DMS114 treated with DMSO at 0.1 percent for 48 hours (cell line): ENCODE data around the gene INTS1.
"Not testable (repeated sequence)": the region's sequence is repeated elsewhere in the genome, so short reads cannot be mapped to it uniquely, and the experiment has no call there.

ENCODE experiments used
- DNase-seq: peaks from one replicate; lab custom pipeline; 2025; ENCODE audit not compliant: unreplicated experiment; lab: John Stamatoyannopoulos, UW

The INTS1 gene

GRCh38 chr7:1531263-1531978, 27.2 kb upstream of the INTS1 start:
- no peak for DNase-seq

- no peak for DNase-seq
Observed at GRCh38 chr7:1530946-1531262, 26.7 kb upstream of the INTS1 start.

- no peak for DNase-seq
Observed at GRCh38 chr7:1529383-1530116, 25.4 kb upstream of the INTS1 start.

DNA sequence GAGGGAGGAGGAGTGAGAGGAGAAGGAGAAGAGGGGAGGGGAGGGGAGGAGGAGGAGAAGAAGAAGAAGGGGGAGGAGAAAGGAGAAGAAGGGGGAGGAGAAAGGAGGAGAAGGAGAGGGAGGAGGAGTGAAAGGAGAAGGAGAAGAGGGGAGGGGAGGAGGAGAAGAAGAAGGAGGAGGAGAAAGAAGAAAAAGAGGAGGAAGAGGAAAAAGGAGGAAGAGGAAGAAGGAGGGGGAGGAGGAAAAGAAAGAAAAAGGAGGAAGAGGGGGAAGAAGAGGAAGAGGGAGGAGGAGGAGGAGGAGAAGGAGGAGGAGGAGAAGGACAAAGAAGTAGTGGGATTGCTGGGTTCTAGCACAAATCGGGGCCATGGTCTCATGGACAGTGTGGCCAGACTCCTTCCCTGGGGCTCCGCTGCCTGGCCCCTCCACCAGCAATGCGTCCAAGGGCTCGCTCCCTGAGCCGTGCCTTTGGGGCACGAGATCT, 22.1 kb upstream of the INTS1 start:
- no peak for DNase-seq

DNA sequence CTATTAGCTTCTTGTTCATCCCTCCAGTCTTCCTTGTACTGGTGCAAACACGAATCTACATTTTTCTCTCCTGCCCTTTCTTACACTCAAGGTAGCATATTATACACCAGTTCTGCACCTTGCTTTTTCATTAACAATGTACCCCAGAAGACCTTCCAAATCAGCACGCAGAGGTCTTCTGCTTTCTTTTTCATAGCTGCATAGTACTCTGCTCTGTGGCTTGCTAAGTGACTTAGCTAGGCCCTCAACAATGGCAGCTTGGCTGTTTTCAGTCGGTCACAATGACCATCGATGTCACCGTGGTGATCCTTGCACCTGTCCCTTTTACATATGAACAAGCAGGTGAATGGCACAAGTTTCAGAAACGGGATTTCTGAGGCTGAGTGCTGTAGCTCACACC, 21.2 kb upstream of the INTS1 start:
- DNase-seq: no peak

GRCh38 chr7:1523844-1524243, 19.7 kb upstream of the INTS1 start:
- DNase-seq: no peak

GRCh38 chr7:1523208-1523607, 19.0 kb upstream of the INTS1 start:
- DNase-seq: no peak

DNA sequence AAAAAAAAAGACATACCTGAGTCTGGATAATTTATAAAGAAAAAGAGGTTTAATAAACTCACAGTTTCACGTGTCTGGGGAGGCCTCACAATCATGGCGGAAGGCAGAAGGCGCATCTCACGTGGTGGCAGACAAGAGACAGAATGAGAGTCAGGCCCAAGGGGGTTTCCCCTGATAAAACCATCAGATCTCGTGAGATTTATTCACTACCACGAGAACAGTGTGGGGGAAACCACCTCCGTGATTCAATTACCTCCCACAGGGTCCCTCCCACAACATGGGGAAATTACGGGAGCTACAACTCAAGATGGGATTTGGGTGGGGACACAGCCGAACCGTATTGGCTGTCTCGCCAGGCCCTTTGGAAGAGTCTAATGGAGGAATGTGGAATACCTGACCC, 17.3 kb upstream of the INTS1 start:
- DNase-seq: no peak

- DNase-seq: no peak
Observed at GRCh38 chr7:1520539-1521234, 16.5 kb upstream of the INTS1 start.

DNA sequence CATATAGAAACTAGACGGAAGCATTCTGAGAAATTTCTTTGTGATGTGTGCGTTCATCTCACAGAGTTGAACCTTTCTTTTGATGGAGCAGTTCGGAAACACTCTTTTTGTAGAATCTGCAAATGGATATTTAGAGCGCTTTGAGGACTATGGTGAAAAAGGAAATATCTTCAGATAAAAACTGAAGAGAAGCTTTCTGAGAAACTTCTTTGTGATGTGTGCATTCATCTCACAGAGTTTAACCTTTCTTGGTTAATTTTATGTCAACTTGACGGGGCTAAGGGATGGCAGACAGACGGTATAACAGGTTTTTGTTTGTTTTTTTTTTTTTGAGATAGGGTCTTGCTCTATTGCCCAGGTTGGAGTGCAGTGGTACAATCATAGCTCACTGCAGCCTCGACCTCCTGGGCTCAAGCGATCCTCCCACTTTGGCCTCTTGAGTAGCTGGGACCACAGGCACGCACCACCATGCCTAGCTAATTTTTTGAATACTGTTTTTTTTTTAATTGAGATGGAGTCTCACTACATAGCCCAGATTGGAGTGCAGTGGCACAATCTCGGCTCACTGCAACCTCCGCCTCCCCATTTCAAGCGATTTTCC, 15.2 kb upstream of the INTS1 start:
- DNase-seq: not testable (repeated sequence)

- no peak for DNase-seq
Observed at GRCh38 chr7:1516586-1517251, 12.5 kb upstream of the INTS1 start.

DNA sequence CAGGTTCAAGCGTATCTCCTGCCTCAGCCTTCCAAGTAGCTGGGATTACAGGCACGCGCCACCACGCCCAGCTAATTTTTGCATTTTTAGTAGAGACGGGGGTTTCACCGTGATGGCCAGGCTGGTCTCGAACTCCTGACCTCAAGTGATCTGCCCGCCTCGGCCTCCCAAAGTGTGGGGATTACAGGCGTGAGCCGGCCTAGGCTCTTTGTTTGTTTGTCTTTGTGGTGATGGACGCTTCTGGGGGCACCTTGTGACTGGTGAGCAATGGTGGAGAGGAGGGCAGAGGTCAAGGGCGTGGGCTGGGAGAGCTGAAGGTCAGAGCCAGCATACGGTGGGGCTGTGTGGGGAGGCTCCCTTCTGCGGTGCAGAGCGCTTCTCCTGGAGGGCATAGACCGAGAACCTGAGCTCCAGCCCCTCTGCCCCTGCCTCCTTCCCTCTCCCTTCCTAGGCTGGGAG, 11.3 kb upstream of the INTS1 start:
- not testable (repeated sequence) for DNase-seq

- no peak for DNase-seq
Observed at GRCh38 chr7:1514995-1515401, 10.8 kb upstream of the INTS1 start.

DNA sequence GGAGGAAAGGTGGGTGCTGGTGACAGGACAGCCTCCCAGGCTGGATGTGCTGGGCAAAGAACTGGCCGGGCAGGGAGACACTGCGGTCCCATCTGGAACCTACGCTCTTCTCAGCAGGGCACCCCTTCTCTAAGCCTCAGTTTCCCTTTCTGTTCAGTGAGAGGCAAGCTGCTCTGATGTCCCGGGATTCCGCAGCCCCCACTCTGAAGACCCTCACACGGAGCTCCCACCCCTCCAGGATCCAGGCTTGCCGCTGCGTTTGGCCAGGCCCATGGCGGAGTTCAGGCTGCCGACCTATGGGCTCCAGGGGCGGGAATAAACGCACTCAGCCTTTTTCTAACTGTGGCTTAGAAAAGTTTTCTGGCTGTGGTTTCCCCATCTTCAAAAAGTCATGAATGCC, 10.2 kb upstream of the INTS1 start:
- DNase-seq: no peak

- DNase-seq: no peak
Observed at GRCh38 chr7:1513657-1514095, 9.5 kb upstream of the INTS1 start.

DNA sequence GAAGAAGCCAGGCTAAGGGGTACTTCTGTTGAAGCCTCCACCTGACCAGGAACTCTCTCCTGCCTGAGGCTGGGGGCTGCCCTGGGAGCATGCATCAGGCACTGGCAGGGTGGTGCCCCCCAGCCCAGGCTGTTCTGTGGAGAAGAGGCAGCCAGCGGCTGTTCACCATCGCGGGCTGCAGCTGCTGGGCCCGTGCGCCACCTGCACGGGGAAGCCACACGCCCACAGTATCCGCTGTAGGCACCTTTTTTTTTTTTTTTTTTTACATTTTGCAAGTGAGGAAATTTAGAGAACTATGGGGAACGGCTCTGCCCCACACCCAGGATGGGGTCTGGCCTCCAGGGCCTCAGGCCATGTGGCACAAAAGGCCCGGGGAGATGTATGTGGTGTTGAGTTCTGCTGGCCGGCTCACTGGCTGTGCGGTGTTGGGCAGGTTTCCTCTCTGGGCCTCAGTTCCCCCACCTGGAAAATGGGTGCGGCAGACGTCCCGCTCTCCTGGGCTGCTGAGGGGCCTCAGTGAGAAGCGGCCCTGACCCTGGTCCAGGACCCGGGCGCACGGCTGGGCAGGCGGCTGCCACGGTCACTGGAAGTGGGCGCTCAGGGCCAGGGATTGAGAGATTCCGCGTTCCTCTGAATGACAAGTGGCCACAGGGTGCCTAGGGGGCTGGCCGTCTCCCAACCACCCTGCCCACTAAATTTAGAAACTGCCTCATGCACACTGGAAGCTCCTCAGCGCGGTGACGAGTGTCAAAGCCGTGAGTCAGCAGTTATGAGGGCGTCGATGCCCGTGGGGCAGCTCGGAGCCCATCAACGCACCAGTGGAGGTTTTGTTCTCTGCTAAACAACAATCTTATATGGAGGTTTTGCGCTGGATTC, 8.8 kb upstream of the INTS1 start:
- no peak for DNase-seq

- no peak for DNase-seq
Observed at GRCh38 chr7:1511444-1512422, 7.5 kb upstream of the INTS1 start.

- no peak for DNase-seq
Observed at GRCh38 chr7:1510780-1511154, 6.6 kb upstream of the INTS1 start.

DNA sequence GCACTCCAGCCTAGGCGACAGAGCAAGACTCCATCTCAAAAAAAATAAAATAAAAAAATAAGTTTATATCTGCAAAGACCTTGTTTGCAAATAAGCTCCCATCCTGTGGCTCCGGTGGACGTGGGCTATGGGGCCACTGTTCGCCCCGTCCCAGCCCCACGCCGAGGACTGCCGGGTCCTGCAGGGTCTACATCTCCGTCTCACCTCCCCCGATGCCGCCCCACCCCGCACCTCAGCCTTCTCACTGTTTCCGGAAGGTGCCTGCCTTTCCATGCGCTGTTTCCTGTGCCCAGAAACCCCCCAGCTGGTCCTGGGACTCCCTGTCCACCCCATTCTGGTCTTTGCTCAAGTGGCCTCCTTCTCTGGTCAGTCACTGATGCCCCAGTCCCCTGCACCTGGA, 5.0 kb upstream of the INTS1 start:
- DNase-seq: no peak
